ENCODE data around the gene GRB10. TPM values are rescaled to one million over a fixed set of nuclear protein-coding genes. Genes with fewer than 3 reads are reported as not detected.

GRB10 gene
- total RNA-seq, 4 donors from 2014 or later, result 8.8 to 55.7 (median 14.3) TPM

- in situ Hi-C loops (cut with MboI; ENCODE audit: low pct_ligation_motif_present in 1 of 4, low pct_unique_long_range_greater_than_20kb in 1 of 4, low sequenced_read_pairs in 3 of 4), result no loop called here
- WGBS, 2 donors (ENCODE audit: low coverage in 1 of 2), result 43 to 77% methylated on average over 1 to 4 of the region's 4 CpGs
- TF ChIP-seq CTCF (IDR thresholded peaks at IDR 0.05), result no peak
- TF ChIP-seq POLR2AphosphoS5 (IDR thresholded peaks at IDR 0.05), result no peak
- TF ChIP-seq EP300 (IDR thresholded peaks at IDR 0.05; ENCODE audit: low read depth), result no peak
- no peak for TF ChIP-seq POLR2A (IDR thresholded peaks at IDR 0.05)
- intact Hi-C loops (cut with DNase I; ENCODE audit: low total_unique reads), result no loop called here
- Histone ChIP-seq H3K4me1 (peaks cover 16 to 23% (median 17%) of the 10 kb centered on the region in 4 donors), H3K36me3 (no peaks in the 10 kb centered on the region), H3K27ac (no peak overlapping the region), H3K27me3 (no peaks in the 10 kb centered on the region), H3K4me3 (no peak overlapping the region), H3K9me3 (no peaks in the 10 kb centered on the region)
- no peak for DNase-seq
Observed at GRCh38 chr7:50714857-50715256, 67.8 kb downstream of the GRB10 start.

DNA sequence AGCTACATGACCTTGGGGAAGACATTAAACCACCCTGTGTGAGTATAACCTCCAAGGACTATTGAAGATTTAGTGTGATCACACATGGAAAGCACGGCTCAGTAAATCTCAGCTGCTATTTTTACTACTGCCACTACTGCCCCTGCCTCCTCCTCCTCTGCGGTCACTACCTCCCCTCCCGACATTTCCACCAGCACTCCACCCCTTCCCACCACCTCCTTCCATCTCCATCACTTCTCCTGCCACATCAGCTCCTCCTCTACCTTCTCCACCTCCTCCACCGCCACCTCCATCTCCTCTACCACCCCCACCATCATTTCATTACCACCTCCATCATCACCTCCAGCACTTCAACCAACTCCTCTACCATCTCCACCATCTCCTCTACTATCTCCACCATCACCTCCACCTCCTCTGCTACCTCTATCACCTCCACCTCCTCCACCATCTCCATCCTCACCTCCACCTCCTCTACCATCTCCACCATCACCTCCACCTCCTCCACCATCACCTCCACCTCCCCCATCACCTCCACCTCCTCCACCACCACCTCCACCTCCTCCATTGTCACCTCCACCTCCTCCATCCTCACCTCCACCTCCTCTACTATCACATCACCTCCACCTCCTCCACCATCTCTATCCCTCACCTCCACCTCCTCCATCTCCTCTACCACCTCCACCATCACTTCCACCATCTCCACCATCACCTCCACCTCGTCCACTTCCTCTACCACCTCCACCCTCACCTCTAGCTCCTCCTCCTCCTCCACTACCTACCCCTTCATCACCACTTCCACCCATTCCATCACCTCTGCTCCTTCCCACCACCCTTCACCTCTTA is 69.4 kb downstream of the GRB10 start:
- H3K4me1 ChIP-seq, result peaks cover 5 to 14% (median 8%) of the 10 kb centered on the region in 4 donors
- 74 to 76% methylated on average over 5 of the region's 5 CpGs for WGBS, 2 donors (ENCODE audit: low coverage in 1 of 2)
- H3K27me3 ChIP-seq, result no peaks in the 10 kb centered on the region
- DNase-seq, result no peak
- in situ Hi-C loops (cut with MboI; ENCODE audit: low pct_ligation_motif_present in 1 of 4, low pct_unique_long_range_greater_than_20kb in 1 of 4, low sequenced_read_pairs in 3 of 4), result no loop called here
- H3K36me3 ChIP-seq, result no peaks in the 10 kb centered on the region
- no peak for TF ChIP-seq EP300 (IDR thresholded peaks at IDR 0.05; ENCODE audit: low read depth)
- no peak for TF ChIP-seq POLR2AphosphoS5 (IDR thresholded peaks at IDR 0.05)
- TF ChIP-seq POLR2A (IDR thresholded peaks at IDR 0.05), result no peak
- TF ChIP-seq CTCF (IDR thresholded peaks at IDR 0.05), result no peak
- peak overlapping the region in 1 of 4 donors; percentile 16 for H3K27ac ChIP-seq
- no peak overlapping the region for H3K4me3 ChIP-seq
- H3K9me3 ChIP-seq, result no peaks in the 10 kb centered on the region
- intact Hi-C loops (cut with DNase I; ENCODE audit: low total_unique reads), result no loop called here

DNA sequence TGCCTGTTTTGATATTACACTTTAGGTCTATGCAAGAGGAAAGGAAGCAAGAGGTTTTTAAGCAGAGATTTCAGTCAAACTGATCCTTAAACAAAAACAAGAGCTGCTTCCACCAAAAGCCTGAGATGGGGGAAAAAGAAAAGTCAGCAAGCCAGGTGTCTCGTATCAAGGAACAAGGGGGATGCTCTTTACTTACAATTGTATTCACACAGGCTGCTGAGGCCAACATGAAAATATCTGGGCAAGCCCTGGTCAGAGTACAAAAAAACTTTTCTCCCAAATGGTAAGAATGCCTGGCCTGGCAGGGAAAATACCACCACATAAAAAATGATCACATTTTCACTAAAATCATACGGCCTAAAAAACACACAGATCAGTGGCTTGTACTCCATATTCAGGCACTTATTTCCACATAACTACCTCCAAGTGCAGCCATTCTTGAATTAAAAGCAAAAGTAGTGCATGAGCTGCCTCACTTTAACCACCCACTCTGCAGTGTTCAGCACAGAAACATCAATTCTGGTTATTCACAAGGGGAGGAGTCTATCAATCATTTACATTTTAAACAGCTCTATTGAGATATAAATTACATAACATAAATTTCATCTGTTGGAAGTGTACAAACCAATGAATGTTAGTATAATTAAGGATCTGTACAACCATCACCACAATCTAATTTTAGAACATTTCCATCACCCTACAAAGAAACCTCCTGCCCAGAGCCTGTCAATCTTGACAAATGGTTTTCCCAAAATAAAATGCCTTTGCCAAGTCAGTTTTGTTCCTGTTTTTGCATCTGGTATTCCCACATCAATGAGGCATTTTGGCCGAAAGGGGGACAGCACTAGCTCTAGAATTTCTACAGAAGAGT is 70.2 kb downstream of the GRB10 start:
- peak overlapping the region in 2 of 4 donors; percentile 2 to 16 for H3K27ac ChIP-seq
- no peaks in the 10 kb centered on the region for H3K36me3 ChIP-seq
- no peaks in the 10 kb centered on the region for H3K27me3 ChIP-seq
- intact Hi-C loops (cut with DNase I; ENCODE audit: low total_unique reads), result no loop called here
- WGBS, 2 donors (ENCODE audit: low coverage in 1 of 2), result 56 to 65% methylated on average over 3 of the region's 3 CpGs
- H3K9me3 ChIP-seq, result no peaks in the 10 kb centered on the region
- H3K4me1 ChIP-seq, result peaks cover 5 to 14% (median 9%) of the 10 kb centered on the region in 4 donors
- no peak overlapping the region for H3K4me3 ChIP-seq
- no peak for DNase-seq
- no peak for TF ChIP-seq POLR2AphosphoS5 (IDR thresholded peaks at IDR 0.05)
- TF ChIP-seq CTCF (IDR thresholded peaks at IDR 0.05), result no peak
- no peak for TF ChIP-seq EP300 (IDR thresholded peaks at IDR 0.05; ENCODE audit: low read depth)
- TF ChIP-seq POLR2A (IDR thresholded peaks at IDR 0.05), result no peak
- in situ Hi-C loops (cut with MboI; ENCODE audit: low pct_ligation_motif_present in 1 of 4, low pct_unique_long_range_greater_than_20kb in 1 of 4, low sequenced_read_pairs in 3 of 4), result no loop called here
